GM10248 (cell line): ENCODE measurements around the gene TLK2.

Source experiments
- CTCF ChIA-PET: fragments of 300-600 bp; sonication (Branson Sonifier 250); formaldehyde crosslinking; extraction: SDS; loops from one replicate; lab custom pipeline; 2021; ENCODE audit warnings: antibody characterized with exemption; lab: Yijun Ruan, JAX
- POLR2A ChIA-PET: fragments of 350-650 bp; sonication (Branson Sonifier 250); formaldehyde crosslinking; extraction: SDS; loops from one replicate; lab custom pipeline; 2020; ENCODE audit warnings: antibody characterized with exemption; lab: Yijun Ruan, JAX
- DNase-seq: peaks from one replicate; pipeline ENCODE4 v3.0.0; 2012; ENCODE audit errors: extremely low spot score
- CTCF ChIP-seq: IDR thresholded peaks from 2 replicates; pipeline ENCODE4 v1.5.1; 2012; ENCODE audit warnings: mild to moderate bottlenecking, low read depth; ENCODE audit errors: extremely low read depth, missing control alignments, control extremely low read depth

Gene TLK2

GRCh38 chr17:62562656-62563055 is 84.0 kb downstream of the TLK2 start:
- ChIA-PET CTCF (interaction anchor here (1.4 kb wide), 1 partner anchor 10 kb away, joined by 6 read pairs; no protein-coding TSS in a partner anchor), POLR2A (no interaction called here)
- no peak for DNase-seq
- TF ChIP-seq CTCF = no peak

GRCh38 chr17:62565817-62566216 is 87.2 kb downstream of the TLK2 start:
- TF ChIP-seq CTCF = no peak
- no peak for DNase-seq
- POLR2A ChIA-PET = no interaction called here
- CTCF ChIA-PET = interaction anchor here (2.2 kb wide), 1 partner anchor 13 kb away, joined by 6 read pairs; no protein-coding TSS in a partner anchor

- ChIA-PET POLR2A (no interaction called here), CTCF (interaction anchor here (2.2 kb wide), 1 partner anchor 14 kb away, joined by 6 read pairs; no protein-coding TSS in a partner anchor)
- TF ChIP-seq CTCF = no peak
- no peak for DNase-seq
These were observed 88.5 kb downstream of the TLK2 start for GRCh38 chr17:62566996-62567578.

- CTCF ChIA-PET = interaction anchor here (1.5 kb wide), 1 partner anchor 8 kb away, joined by 4 read pairs; no protein-coding TSS in a partner anchor
- TF ChIP-seq CTCF = no peak
- DNase-seq = no peak
- POLR2A ChIA-PET = no interaction called here
These were observed 93.9 kb downstream of the TLK2 start for GRCh38 chr17:62572488-62572887.

- DNase-seq = no peak
- CTCF ChIA-PET = interaction anchor here (1.4 to 1.5 kb wide), 2 partner anchors 8 to 15 kb away, joined by 3 to 4 read pairs; no protein-coding TSS in a partner anchor
- no peak for TF ChIP-seq CTCF
- POLR2A ChIA-PET = no interaction called here
These were observed 94.3 kb downstream of the TLK2 start for GRCh38 chr17:62572888-62573401.

- ChIA-PET POLR2A (no interaction called here), CTCF (interaction anchor here (1.4 kb wide), 1 partner anchor 14 kb away, joined by 3 read pairs; no protein-coding TSS in a partner anchor)
- DNase-seq = no peak
- no peak for TF ChIP-seq CTCF
These were observed 95.0 kb downstream of the TLK2 start for GRCh38 chr17:62573480-62574117.
